GM12874 (cell line): ENCODE results near the gene MARK2.

Experiments
- CTCF ChIP-seq: IDR thresholded peaks from 2 replicates; pipeline ENCODE4 v1.5.1; 2011; ENCODE audit warnings: low read depth, mild to moderate bottlenecking, control low read depth, low read length, moderate library complexity; ENCODE audit not compliant: insufficient read depth

The MARK2 gene

GRCh38 chr11:63918507-63919191 is 79.7 kb downstream of the MARK2 start:
- TF ChIP-seq CTCF: no peak

- no peak for TF ChIP-seq CTCF
Observed at GRCh38 chr11:63919267-63920125, 80.6 kb downstream of the MARK2 start.

- no peak for TF ChIP-seq CTCF
Observed at GRCh38 chr11:63920126-63920938, 81.4 kb downstream of the MARK2 start.

GRCh38 chr11:63920939-63921417 is 82.1 kb downstream of the MARK2 start:
- TF ChIP-seq CTCF: peak; percentile 61

- TF ChIP-seq CTCF: no peak
Observed at GRCh38 chr11:63922673-63923192, 83.8 kb downstream of the MARK2 start.

- TF ChIP-seq CTCF: no peak
Observed at GRCh38 chr11:63923319-63923718, 84.4 kb downstream of the MARK2 start.

- no peak for TF ChIP-seq CTCF
Observed at GRCh38 chr11:63929616-63930015, 90.7 kb downstream of the MARK2 start.
